ENCODE results near the gene STX16. TPM values are rescaled to one million over a fixed set of nuclear protein-coding genes. Genes with fewer than 3 reads are reported as not detected.
A peak's percentile ranks its signal among the peaks of the same experiment; 100 is the strongest.
"Not testable (repeated sequence)": the region's sequence is repeated elsewhere in the genome, so short reads cannot be mapped to it uniquely, and the experiment has no call there.

STX16 gene
- polyA plus RNA-seq, 5 donors: 71.7 to 106 (median 93.1) TPM

GRCh38 chr20:58634521-58635278, 16.4 kb upstream of the STX16 start:
- DNase-seq: no peak

GRCh38 chr20:58635279-58635665, 15.8 kb upstream of the STX16 start:
- DNase-seq: no peak

- no peak for DNase-seq
These were observed 14.6 kb upstream of the STX16 start for GRCh38 chr20:58636396-58636982.

GRCh38 chr20:58636983-58637421, 14.1 kb upstream of the STX16 start:
- DNase-seq: no peak

GRCh38 chr20:58637466-58638213, 13.4 kb upstream of the STX16 start:
- DNase-seq: no peak

- no peak for DNase-seq
These were observed 12.5 kb upstream of the STX16 start for GRCh38 chr20:58638467-58639181.

- no peak for DNase-seq
These were observed 11.6 kb upstream of the STX16 start for GRCh38 chr20:58639182-58640146.

- no peak for DNase-seq
These were observed 10.6 kb upstream of the STX16 start for GRCh38 chr20:58640446-58640845.

- no peak for DNase-seq
These were observed 8.6 kb upstream of the STX16 start for GRCh38 chr20:58642441-58642840.

- not testable (repeated sequence) for DNase-seq
These were observed 8.2 kb upstream of the STX16 start for GRCh38 chr20:58642896-58643295.

GRCh38 chr20:58645412-58645968, 5.6 kb upstream of the STX16 start:
- no peak for DNase-seq

- no peak for DNase-seq
These were observed 4.8 kb upstream of the STX16 start for GRCh38 chr20:58646257-58646656.

- no peak for DNase-seq
These were observed 4.4 kb upstream of the STX16 start for GRCh38 chr20:58646703-58647102.

- no peak for DNase-seq
These were observed 3.8 kb upstream of the STX16 start for GRCh38 chr20:58647162-58647795.

GRCh38 chr20:58647796-58648501, 3.1 kb upstream of the STX16 start:
- no peak for DNase-seq

GRCh38 chr20:58648502-58648825, 2.6 kb upstream of the STX16 start:
- not testable (repeated sequence) for DNase-seq

- DNase-seq: peak; percentile 12 to 21
These were observed 1.5 kb upstream of the STX16 start for GRCh38 chr20:58649288-58650180.

GRCh38 chr20:58650181-58650775, 805 bp upstream of the STX16 start:
- DNase-seq: peak in 1 of 2 donors; percentile 25

Data from right lung (tissue), 5 donors.